ENCODE measurements around the gene ARL15.

ARL15 gene

GRCh38 chr5:53937467-53937866 lies 372.9 kb downstream of the ARL15 start:
- DNase-seq (ENCODE audit: low read depth in 2 of 2): no peak

- DNase-seq (ENCODE audit: low read depth in 2 of 2): no peak
These were observed 373.7 kb downstream of the ARL15 start for GRCh38 chr5:53936481-53937352.

GRCh38 chr5:53934151-53934820 lies 376.1 kb downstream of the ARL15 start:
- no peak for DNase-seq (ENCODE audit: low read depth in 2 of 2)

- DNase-seq (ENCODE audit: low read depth in 2 of 2): no peak
These were observed 378.0 kb downstream of the ARL15 start for GRCh38 chr5:53932351-53932750.

GRCh38 chr5:53930457-53930856 lies 379.9 kb downstream of the ARL15 start:
- DNase-seq (ENCODE audit: low read depth in 2 of 2): no peak

- DNase-seq (ENCODE audit: low read depth in 2 of 2): no peak
These were observed 380.8 kb downstream of the ARL15 start for GRCh38 chr5:53929570-53929969.

- no peak for DNase-seq (ENCODE audit: low read depth in 2 of 2)
These were observed 381.2 kb downstream of the ARL15 start for GRCh38 chr5:53929152-53929551.

GRCh38 chr5:53928641-53929040 lies 381.7 kb downstream of the ARL15 start:
- no peak for DNase-seq (ENCODE audit: low read depth in 2 of 2)

GRCh38 chr5:53927668-53928247 lies 382.6 kb downstream of the ARL15 start:
- no peak for DNase-seq (ENCODE audit: low read depth in 2 of 2)

GRCh38 chr5:53926026-53926425 lies 384.3 kb downstream of the ARL15 start:
- DNase-seq (ENCODE audit: low read depth in 2 of 2): no peak

- DNase-seq (ENCODE audit: low read depth in 2 of 2): no peak
These were observed 386.0 kb downstream of the ARL15 start for GRCh38 chr5:53924392-53924791.

GRCh38 chr5:53923961-53924360 lies 386.4 kb downstream of the ARL15 start:
- no peak for DNase-seq (ENCODE audit: low read depth in 2 of 2)

- no peak for DNase-seq (ENCODE audit: low read depth in 2 of 2)
These were observed 387.6 kb downstream of the ARL15 start for GRCh38 chr5:53922508-53923498.

GRCh38 chr5:53917826-53918225 lies 392.5 kb downstream of the ARL15 start:
- DNase-seq (ENCODE audit: low read depth in 2 of 2): no peak

- DNase-seq (ENCODE audit: low read depth in 2 of 2): no peak
These were observed 393.3 kb downstream of the ARL15 start for GRCh38 chr5:53917095-53917494.

- no peak for DNase-seq (ENCODE audit: low read depth in 2 of 2)
These were observed 395.3 kb downstream of the ARL15 start for GRCh38 chr5:53915120-53915519.

GRCh38 chr5:53913941-53914340 lies 396.4 kb downstream of the ARL15 start:
- DNase-seq (ENCODE audit: low read depth in 2 of 2): no peak

GRCh38 chr5:53908757-53909156 lies 401.6 kb downstream of the ARL15 start:
- no peak for DNase-seq (ENCODE audit: low read depth in 2 of 2)

GRCh38 chr5:53907827-53908226 lies 402.5 kb downstream of the ARL15 start:
- DNase-seq (ENCODE audit: low read depth in 2 of 2): no peak

- DNase-seq (ENCODE audit: low read depth in 2 of 2): no peak
These were observed 403.6 kb downstream of the ARL15 start for GRCh38 chr5:53906736-53907135.

- DNase-seq (ENCODE audit: low read depth in 2 of 2): no peak
These were observed 408.0 kb downstream of the ARL15 start for GRCh38 chr5:53902296-53902907.
